Measurements from ENCODE around the gene TXLNG. TPM values are rescaled to one million over a fixed set of nuclear protein-coding genes. Genes with fewer than 3 reads are reported as not detected.

Gene TXLNG
- total RNA-seq (2016; rRNA removed; fragmentation: Illumina TruSeq; extraction: Trizol) (13.1 and 17.8 TPM in 2 replicates), polyA plus RNA-seq (2011; rRNA removed) (13.4 and 15.5 TPM in 2 replicates), polyA minus RNA-seq (2011; rRNA and poly(A)+ RNA removed; ENCODE audit: low replicate concordance) (5.1 and 21.6 TPM in 2 replicates), Bru-seq, nascent RNA (percentile 71 among the genes with signal in this experiment), BruChase-seq, experiment 1, labeled RNA remaining after a 6-hour chase (percentile 74 among the genes with signal in this experiment), BruChase-seq, experiment 2, labeled RNA remaining after a 2-hour chase (percentile 75 among the genes with signal in this experiment)
- 1.6 and 2.4 TPM in 2 replicates for total RNA-seq (2016; cell fraction: cytosol; rRNA removed; fragmentation: Illumina TruSeq; extraction: Trizol; ENCODE audit: low read depth)
- total RNA-seq (2016; cell fraction: insoluble cytoplasmic fraction; rRNA removed; fragmentation: Illumina TruSeq; extraction: Trizol) = 13.0 and 18.0 TPM in 2 replicates
- 6.0 and 6.6 TPM in 2 replicates for total RNA-seq (2016; cell fraction: membrane; rRNA removed; fragmentation: Illumina TruSeq; extraction: Trizol)
- 9.1 and 10.1 TPM in 2 replicates for total RNA-seq (2016; cell fraction: nucleus; rRNA removed; fragmentation: Illumina TruSeq; extraction: Trizol)
- polyA plus RNA-seq (2011; cell fraction: cytosol; rRNA removed) = 6.4 and 10.9 TPM in 2 replicates
- 7.6 and 12.0 TPM in 2 replicates for polyA plus RNA-seq (2011; cell fraction: nucleus; rRNA removed)
- 11.8 and 13.5 TPM in 2 replicates for polyA plus RNA-seq (2012)
- 0.61 and 0.70 TPM in 2 replicates for polyA plus RNA-seq (2016; cell fraction: cytosol; fragmentation: Illumina TruSeq; extraction: Trizol; ENCODE audit: low read depth)
- polyA plus RNA-seq (2016; cell fraction: insoluble cytoplasmic fraction; fragmentation: Illumina TruSeq; extraction: Trizol; ENCODE audit: low read depth) = 18.7 and 19.3 TPM in 2 replicates
- 2.4 and 3.2 TPM in 2 replicates for polyA plus RNA-seq (2016; cell fraction: membrane; fragmentation: Illumina TruSeq; extraction: Trizol; ENCODE audit: low read depth)
- polyA plus RNA-seq (2016; cell fraction: nucleus; fragmentation: Illumina TruSeq; extraction: Trizol; ENCODE audit: insufficient read depth, low read depth) = 18.0 and 18.4 TPM in 2 replicates
- polyA minus RNA-seq (2011; cell fraction: cytosol; rRNA and poly(A)+ RNA removed) = 6.6 and 8.6 TPM in 2 replicates
- 8.1 and 11.6 TPM in 2 replicates for polyA minus RNA-seq (2011; cell fraction: nucleus; rRNA and poly(A)+ RNA removed)
- long read RNA-seq, experiment 1, full-length matches to known transcripts = 2 of 17 reads
- long read RNA-seq, experiment 1, partial matches to known transcripts = 10 of 17 reads
- long read RNA-seq, experiment 1, other reads (novel, unspliced or antisense) = 5 of 17 reads
- long read RNA-seq, experiment 2, full-length matches to known transcripts = 10 of 53 reads
- long read RNA-seq, experiment 2, partial matches to known transcripts = 41 of 53 reads
- long read RNA-seq, experiment 2, other reads (novel, unspliced or antisense) = 2 of 53 reads

DNA sequence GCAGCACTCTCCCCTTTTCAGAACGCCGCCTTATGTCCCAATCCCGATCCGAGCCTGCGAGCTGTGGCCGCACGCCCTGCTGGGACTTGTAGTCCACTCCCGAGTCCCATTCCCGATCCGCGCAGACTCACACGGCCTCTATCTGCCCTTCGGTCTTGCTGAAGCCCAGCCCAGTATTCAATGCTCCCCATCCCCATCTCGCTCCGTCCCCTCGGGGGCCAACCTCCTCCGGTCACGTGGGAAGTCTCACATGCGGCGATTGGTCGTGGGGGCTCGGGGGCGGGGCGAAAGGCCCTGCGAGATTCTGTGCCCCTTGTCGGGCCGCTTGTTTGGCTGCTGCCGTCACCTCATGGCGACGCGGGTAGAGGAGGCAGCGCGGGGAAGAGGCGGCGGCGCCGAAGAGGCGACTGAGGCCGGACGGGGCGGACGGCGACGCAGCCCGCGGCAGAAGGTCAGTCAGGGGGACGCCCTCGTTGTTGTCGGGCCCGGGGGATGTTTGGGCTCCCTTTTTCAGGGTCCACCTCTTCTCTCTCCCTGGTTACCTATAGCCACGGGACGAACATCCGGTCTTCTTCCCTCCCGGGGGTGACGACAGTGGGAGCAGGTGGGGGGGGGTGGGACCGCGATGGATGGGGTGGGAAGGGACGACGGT is at the start of gene TXLNG:
Gene TXLNG (plus strand): TSS at position 328 of the 652 bp plus-strand sequence. CDS start 22 bp downstream, at position 350.
- ChIA-PET POLR2A (interaction anchor here (1.2 to 4.7 kb wide), 3 partner anchors 15 to 67 kb away, joined by 4 to 79 read pairs (median 6); partner anchors contain the start of gene SYAP1), CTCF (ENCODE audit: low intra/inter-chr PET ratio, low total read pairs) (no interaction called here)
- Histone ChIP-seq H3K27ac (ENCODE audit: extremely low read length, insufficient read depth, low read length) (peak within 1 kb of the TSS; percentile 74), H3K4me3 (replicated peaks in 1 of 3; ENCODE audit: insufficient read depth in 1 of 3, low read depth in 2 of 3, low read length in 3 of 3) (peak within 1 kb of the TSS; percentile 69 to 84 (median 71)), H3K4me2 (ENCODE audit: low read depth, low read length) (peak within 1 kb of the TSS; percentile 76), H3K9ac (ENCODE audit: insufficient read depth, low read depth, low read length) (peak within 1 kb of the TSS; percentile 71), H3K36me3 (replicated peaks in 1 of 2; ENCODE audit: control insufficient read depth in 1 of 2, insufficient read depth in 2 of 2, low read length in 2 of 2) (0 out of 5 replicates have a peak, but pooled peaks cover 0 to 1% of the 10 kb centered on the region in 2 experiments), H2AFZ (ENCODE audit: low read length) (peak within 1 kb of the TSS; percentile 69), H4K20me1 (ENCODE audit: insufficient read depth, low read length) (no peaks in the 10 kb centered on the region), H3K79me2 (ENCODE audit: insufficient read depth, low read length) (peaks cover 35% of the 10 kb centered on the region), H3K4me1 (ENCODE audit: insufficient read depth, low read length) (peaks cover 26% of the 10 kb centered on the region), H3K9me3 (ENCODE audit: low read length) (no peaks in the 10 kb centered on the region), H3K27me3 (ENCODE audit: control insufficient read depth in 1 of 2, insufficient read depth in 2 of 2, low read length in 2 of 2) (no peaks in the 10 kb centered on the region)
- peak; percentile 95 for DNase-seq (ENCODE audit: low spot score)
- FAIRE-seq = peak; percentile 99
- no TSS peak for BruUV-seq (replicated peaks)
- peak; percentile 97 for ATAC-seq
- WGBS (ENCODE audit: low lambda C conversion rate) = no CpG with 5 or more reads among the region's 59 CpGs
- intact Hi-C loops (cut with micrococcal nuclease; ENCODE audit: unreplicated experiment) = loop anchor here (10.0 kb wide), 1 partner anchor 71 kb away; the partner anchor contains the start of genes CTPS2 and SYAP1
- in situ Hi-C loops (cut with HindIII; ENCODE audit: extremely low pct_ligation_motif_present, low pct_unique_long_range_greater_than_20kb) = no loop called here
- TF ChIP-seq ZNF350 (CRISPR knock-in tag; IDR thresholded peaks at IDR 0.05; ENCODE audit: borderline replicate concordance, low read depth) = peak; percentile 51; the same call in 1 of the 2 replicates
- TF ChIP-seq ZNF749 (CRISPR knock-in tag; IDR thresholded peaks at IDR 0.05; ENCODE audit: borderline replicate concordance) = no peak
- TF ChIP-seq STAG1 (CRISPR knock-in tag; IDR thresholded peaks at IDR 0.05) = no peak
- peak; percentile 21; the same call in 1 of the 2 replicates for TF ChIP-seq NR2C2 (CRISPR knock-in tag; IDR thresholded peaks at IDR 0.05; ENCODE audit: borderline replicate concordance)
- 0 out of 2 replicates have a peak, but pooled peaks have one; percentile 41 for TF ChIP-seq HMGXB3 (CRISPR knock-in tag; IDR thresholded peaks at IDR 0.05; ENCODE audit: borderline replicate concordance)
- no peak for TF ChIP-seq ZNF703 (CRISPR knock-in tag; IDR thresholded peaks at IDR 0.05; ENCODE audit: borderline replicate concordance)
- peak; percentile 77 for TF ChIP-seq NFYC (CRISPR knock-in tag; IDR thresholded peaks at IDR 0.05)
- no peak for TF ChIP-seq PRPF4 (IDR thresholded peaks at IDR 0.05; ENCODE audit: low read depth, low read length, poor library complexity, severe bottlenecking)
- peak; percentile 38; the same call in 1 of the 2 replicates for TF ChIP-seq HOXA3 (CRISPR knock-in tag; IDR thresholded peaks at IDR 0.05)
- TF ChIP-seq HMG20A (CRISPR knock-in tag; IDR thresholded peaks at IDR 0.05; ENCODE audit: borderline replicate concordance) = no peak
- no peak for TF ChIP-seq ZNF326 (CRISPR knock-in tag; IDR thresholded peaks at IDR 0.05; ENCODE audit: borderline replicate concordance)
